Sigmoid colon (tissue), 7 donors: Measurements from ENCODE around the gene USP54. TPM values are rescaled to one million over a fixed set of nuclear protein-coding genes. Genes with fewer than 3 reads are reported as not detected.

Experiments used
- DNase-seq: peaks from one replicate; pipeline ENCODE4 v3.0.0-alpha.2; 2019
- H3K27ac ChIP-seq, 4 donors: fragments of 200-600 bp; sonication (generic); one replicate each; pipeline ENCODE4 v1.5.1; 2016 to 2019; ENCODE audit warnings: mild to moderate bottlenecking in 1 of 4
- H3K27me3 ChIP-seq, 3 donors: fragments of 200-600 bp; sonication (generic); one replicate each; pipeline ENCODE4 v1.5.1; 2019; ENCODE audit warnings: mild to moderate bottlenecking in 1 of 3
- H3K36me3 ChIP-seq, 4 donors: fragments of 200-600 bp; sonication (generic); one replicate each; pipeline ENCODE4 v1.5.1; 2016 to 2019
- H3K4me1 ChIP-seq, 4 donors: fragments of 200-600 bp; sonication (generic); one replicate each; pipeline ENCODE4 v1.5.1; 2017 to 2019
- H3K4me3 ChIP-seq, 4 donors: fragments of 200-600 bp; sonication (generic); one replicate each; pipeline ENCODE4 v1.5.1; 2017 to 2019; ENCODE audit warnings: mild to moderate bottlenecking in 2 of 4, moderate library complexity in 1 of 4
- H3K9me3 ChIP-seq, 4 donors: fragments of 200-600 bp in 3 of 4; sonication (generic) in 3 of 4; one replicate each; pipeline versions ENCODE4 v1.5.1 to v1.6.1; 2013 to 2019
- CTCF ChIP-seq, 4 experiments: fragments of 450-650 bp in 3 of 4; fragments of 200-600 bp in 1 of 4; IDR thresholded peaks; one replicate each; pipeline ENCODE4 v1.5.1; 2016 to 2019; ENCODE audit warnings: antibody characterized with exemption in 4 of 4, mild to moderate bottlenecking in 3 of 4, moderate library complexity in 2 of 4
- EP300 ChIP-seq, 4 donors: sonication (generic); formaldehyde crosslinking; IDR thresholded peaks; one replicate each; pipeline ENCODE4 v1.6.1; 2017; ENCODE audit warnings: antibody characterized with exemption in 4 of 4
- POLR2A ChIP-seq, 2 donors: fragments of 450-650 bp; IDR thresholded peaks; one replicate each; pipeline ENCODE4 v1.6.1; 2016; ENCODE audit warnings: antibody characterized with exemption in 2 of 2, mild to moderate bottlenecking in 2 of 2, moderate library complexity in 2 of 2
- POLR2AphosphoS5 ChIP-seq, 4 donors: sonication (generic); formaldehyde crosslinking; IDR thresholded peaks; one replicate each; pipeline ENCODE4 v1.6.1; 2017; ENCODE audit warnings: antibody characterized with exemption in 4 of 4
- WGBS, 2 donors: extraction: QIAGEN DNeasy Blood & Tissue Kit; methylation state at CpG; one replicate each; pipeline ENCODE4 v1.1.7; 2013; 5-methylcytosine and 5-hydroxymethylcytosine counted together
- intact Hi-C: fragments of 100-400 bp; cut with DNase I; formaldehyde crosslinking; loops from one replicate; pipeline ENCODE4 v1.15.1; 2023
- polyA plus RNA-seq, 3 donors: library from polyadenylated mRNA; stranded (reverse); fragments of 200-250 nt; gene quantifications; one replicate each; pipeline ENCODE4 v1.2.3, GENCODE V29; 2013
- total RNA-seq, 4 donors: library from RNA; depleted of rRNA; stranded (reverse); fragments of >200 nt; gene quantifications; one replicate each; pipeline ENCODE4 v1.1.0, GENCODE V29; 2016
- donor health status: healthy with polysubstance abuse.
- donor health status: Bipolar disorder and iron deficiency.
- donor health status: healthy.

Gene USP54
- total and polyA plus RNA-seq, 7 donors: 14.4 to 71.2 (median 30.8) TPM

GRCh38 chr10:73471226-73471625 is 119.9 kb downstream of the USP54 start:
- no peaks in the 10 kb centered on the region for H3K9me3 ChIP-seq
- H3K36me3 ChIP-seq: peaks cover 0 to 98% (median 47%) of the 10 kb centered on the region in 4 donors
- 87% methylated on average over 3 of the region's 3 CpGs for WGBS, 2 donors
- TF ChIP-seq POLR2AphosphoS5 (IDR thresholded peaks at IDR 0.05): no peak
- TF ChIP-seq EP300 (IDR thresholded peaks at IDR 0.05): no peak
- TF ChIP-seq CTCF (IDR thresholded peaks at IDR 0.05): no peak
- no peak for TF ChIP-seq POLR2A (IDR thresholded peaks at IDR 0.05)
- no peak for DNase-seq
- H3K27ac ChIP-seq: no peak overlapping the region
- no peaks in the 10 kb centered on the region for H3K4me1 ChIP-seq
- H3K27me3 ChIP-seq: no peaks in the 10 kb centered on the region
- no peak overlapping the region for H3K4me3 ChIP-seq
- intact Hi-C loops: no loop called here

GRCh38 chr10:73469579-73469978 is 121.6 kb downstream of the USP54 start:
- intact Hi-C loops: no loop called here
- peaks cover 0 to 98% (median 35%) of the 10 kb centered on the region in 4 donors for H3K36me3 ChIP-seq
- no peak overlapping the region for H3K27ac ChIP-seq

DNA sequence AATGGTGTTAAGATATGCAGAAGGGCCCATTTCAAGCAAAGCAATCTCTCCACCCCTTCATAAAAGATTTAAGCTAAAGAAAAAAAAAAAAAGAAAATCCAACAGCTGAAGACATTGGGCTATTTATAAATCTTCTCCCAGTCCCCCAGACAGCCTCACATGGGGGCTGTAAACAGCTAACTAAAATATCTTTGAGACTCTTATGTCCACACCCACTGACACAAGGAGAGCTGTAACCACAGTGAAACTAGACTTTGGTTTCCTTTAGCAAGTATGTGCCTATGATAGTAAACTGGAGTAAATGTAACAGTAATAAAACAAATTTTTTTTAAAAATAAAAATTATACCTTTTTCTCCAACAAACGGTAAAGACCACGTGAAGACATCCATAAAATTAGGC is 123.9 kb downstream of the USP54 start:
- DNase-seq: no peak
- 86 to 94% methylated on average over 2 of the region's 2 CpGs for WGBS, 2 donors
- Histone ChIP-seq H3K4me1 (no peaks in the 10 kb centered on the region), H3K4me3 (no peak overlapping the region), H3K9me3 (no peaks in the 10 kb centered on the region), H3K27me3 (no peaks in the 10 kb centered on the region), H3K36me3 (peaks cover 0 to 88% (median 30%) of the 10 kb centered on the region in 4 donors), H3K27ac (no peak overlapping the region)
- no peak for TF ChIP-seq EP300 (IDR thresholded peaks at IDR 0.05)
- no peak for TF ChIP-seq POLR2AphosphoS5 (IDR thresholded peaks at IDR 0.05)
- TF ChIP-seq POLR2A (IDR thresholded peaks at IDR 0.05): no peak
- TF ChIP-seq CTCF (IDR thresholded peaks at IDR 0.05): no peak
- intact Hi-C loops: no loop called here

More at GRCh38 chr10:73469579-73469978, 121.6 kb downstream of the USP54 start:
- Histone ChIP-seq H3K27me3 (no peaks in the 10 kb centered on the region), H3K4me3 (no peak overlapping the region), H3K4me1 (no peaks in the 10 kb centered on the region), H3K9me3 (no peaks in the 10 kb centered on the region)
- TF ChIP-seq EP300 (IDR thresholded peaks at IDR 0.05) (no peak), CTCF (IDR thresholded peaks at IDR 0.05) (no peak), POLR2A (IDR thresholded peaks at IDR 0.05) (no peak), POLR2AphosphoS5 (IDR thresholded peaks at IDR 0.05) (no peak)
- DNase-seq: no peak

DNA sequence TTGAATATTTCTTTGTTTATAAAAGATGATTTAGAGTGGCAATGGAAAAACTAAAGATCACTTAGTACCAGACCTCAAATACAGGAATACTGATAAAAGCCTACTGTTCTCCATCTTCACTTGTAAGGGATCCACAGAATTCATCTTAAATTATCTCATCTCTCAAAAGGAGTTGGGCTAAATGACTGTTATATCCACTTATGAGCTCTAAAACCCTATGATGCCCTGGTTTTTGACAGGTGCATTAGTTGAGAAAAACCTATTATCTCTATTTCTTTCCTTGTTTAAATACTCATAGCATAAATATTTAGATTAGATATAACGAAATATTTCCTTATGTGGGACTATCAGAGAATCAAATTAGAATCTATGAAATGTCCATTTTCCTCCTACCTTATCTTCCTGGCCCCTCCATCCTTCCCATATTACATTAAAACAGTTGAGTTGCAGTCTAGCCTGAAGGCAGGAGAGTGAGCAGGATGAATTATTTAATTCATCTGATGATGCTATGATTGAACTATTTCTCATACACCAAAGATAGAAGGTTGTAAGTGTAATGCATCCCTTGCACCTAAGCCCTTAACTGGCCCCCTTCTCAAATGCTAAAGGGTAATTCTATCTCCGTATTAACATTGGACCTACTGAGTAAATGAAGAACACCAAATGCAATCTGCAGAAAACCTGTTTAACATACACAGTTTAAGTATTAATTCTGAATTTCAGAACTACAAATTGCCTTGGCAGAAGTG is 125.0 kb downstream of the USP54 start:
- whole genome bisulfite sequencing, 2 donors: 76 to 80% methylated on average over 2 of the region's 2 CpGs
- no peak overlapping the region for H3K4me3 ChIP-seq
- H3K9me3 ChIP-seq: no peaks in the 10 kb centered on the region
- H3K27ac ChIP-seq: no peak overlapping the region
- TF ChIP-seq POLR2AphosphoS5 (IDR thresholded peaks at IDR 0.05): no peak
- no peak for TF ChIP-seq POLR2A (IDR thresholded peaks at IDR 0.05)
- no peak for TF ChIP-seq CTCF (IDR thresholded peaks at IDR 0.05)
- no peak for TF ChIP-seq EP300 (IDR thresholded peaks at IDR 0.05)
- no peak for DNase-seq
- intact Hi-C loops: no loop called here
- peaks cover 0 to 83% (median 27%) of the 10 kb centered on the region in 4 donors for H3K36me3 ChIP-seq
- H3K27me3 ChIP-seq: no peaks in the 10 kb centered on the region
- no peaks in the 10 kb centered on the region for H3K4me1 ChIP-seq
